ENCODE results near the gene PLA2R1.

Gene PLA2R1

DNA sequence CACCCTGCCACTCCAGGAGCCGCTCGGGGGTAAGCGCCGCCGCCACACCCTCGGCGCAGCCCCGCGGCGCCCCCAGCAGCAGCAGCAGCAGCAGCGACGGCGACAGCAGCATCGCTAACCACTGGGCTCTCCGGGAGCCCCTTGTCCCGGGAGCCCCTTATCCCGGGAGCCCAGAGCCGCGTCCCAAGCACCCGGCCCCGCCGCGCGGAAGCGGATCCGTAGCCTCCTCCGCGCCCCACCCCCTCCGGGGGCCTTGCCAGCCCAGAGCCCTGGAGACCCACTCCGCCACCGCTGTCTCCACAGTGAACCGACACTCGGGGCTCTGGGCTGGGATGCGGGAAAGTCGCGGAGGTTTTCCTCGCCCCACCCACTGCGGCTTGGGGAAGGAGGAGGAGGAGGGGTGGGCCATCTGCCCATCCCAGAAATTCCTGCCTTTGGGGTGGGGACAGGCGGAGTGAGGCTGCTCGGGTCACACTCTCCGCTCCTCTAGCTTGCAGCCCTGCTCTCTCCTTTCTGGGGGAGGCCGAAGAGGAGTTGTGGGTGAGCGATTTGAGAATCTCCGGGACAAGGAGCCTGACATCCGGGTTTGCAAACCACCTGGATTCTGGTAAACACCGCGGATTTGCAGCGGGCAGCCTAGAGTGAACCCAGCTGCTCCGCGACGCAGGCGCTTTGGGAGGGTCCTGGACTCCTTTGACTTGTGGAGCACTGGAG, at the start of gene PLA2R1:
Gene PLA2R1 (minus strand): TSS at position 324 of the 714 bp plus-strand sequence. CDS start 212 bp downstream, at position 112.
- no peak for DNase-seq (ENCODE audit: low read depth in 2 of 2, low spot score in 1 of 2)

DNA sequence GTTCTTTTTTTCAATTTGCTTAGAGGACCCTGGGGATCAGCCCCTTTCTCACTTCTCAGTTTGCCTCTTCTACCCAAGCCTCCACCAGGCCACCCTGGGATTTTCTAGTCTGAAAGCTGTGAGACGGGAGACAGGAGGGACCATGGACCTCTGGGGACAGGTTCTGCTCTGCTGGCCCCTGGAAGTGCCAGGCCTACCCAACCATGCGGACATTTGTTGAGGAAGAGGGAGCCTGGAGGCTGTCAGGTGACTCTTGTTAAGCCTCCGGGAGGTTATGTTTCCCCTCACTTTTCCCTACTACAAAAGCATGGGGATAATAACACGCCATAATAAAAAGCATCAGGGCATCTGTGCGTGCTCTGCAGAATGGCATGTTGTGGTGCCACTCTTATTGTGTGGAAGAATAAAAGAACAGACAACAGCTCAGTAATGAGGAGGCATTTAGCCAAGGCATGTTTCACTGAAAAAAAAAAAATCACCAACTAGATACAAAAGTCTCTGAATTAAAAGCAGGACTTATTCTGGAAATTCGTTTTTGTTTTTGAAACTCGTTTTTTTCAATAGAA, 48.3 kb upstream of the PLA2R1 start:
- no peak for DNase-seq (ENCODE audit: low read depth in 2 of 2, low spot score in 1 of 2)

- peak in 1 of 2 donors; percentile 1 for DNase-seq (ENCODE audit: low read depth in 2 of 2, low spot score in 1 of 2)
These were observed 47.7 kb upstream of the PLA2R1 start for GRCh38 chr2:160109939-160110673.

- no peak for DNase-seq (ENCODE audit: low read depth in 2 of 2, low spot score in 1 of 2)
These were observed 46.8 kb upstream of the PLA2R1 start for GRCh38 chr2:160109243-160109642.

GRCh38 chr2:160108646-160109045, 46.2 kb upstream of the PLA2R1 start:
- no peak for DNase-seq (ENCODE audit: low read depth in 2 of 2, low spot score in 1 of 2)

DNA sequence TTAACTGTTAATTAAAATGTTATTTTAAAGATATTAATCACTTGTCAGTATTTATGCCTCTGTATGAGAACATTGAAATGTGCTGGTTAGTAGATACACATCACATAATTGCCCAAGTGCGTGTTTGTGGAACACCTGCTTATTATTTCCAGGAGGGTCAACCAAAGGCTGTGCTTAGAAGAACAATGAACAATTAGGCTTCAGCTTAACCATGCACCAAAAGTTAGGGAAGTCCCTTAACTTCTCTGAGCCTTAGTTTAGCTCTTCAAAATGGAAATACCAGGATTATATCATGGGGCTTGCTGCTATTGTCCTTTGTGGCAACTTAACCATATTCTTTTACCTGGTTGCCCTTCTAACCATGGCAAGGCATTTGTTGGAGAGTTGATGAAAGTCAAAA, 43.0 kb upstream of the PLA2R1 start:
- DNase-seq (ENCODE audit: low read depth in 2 of 2, low spot score in 1 of 2): no peak

GRCh38 chr2:160104115-160104514, 41.7 kb upstream of the PLA2R1 start:
- no peak for DNase-seq (ENCODE audit: low read depth in 2 of 2, low spot score in 1 of 2)

- no peak for DNase-seq (ENCODE audit: low read depth in 2 of 2, low spot score in 1 of 2)
These were observed 34.9 kb upstream of the PLA2R1 start for GRCh38 chr2:160097326-160097725.

DNA sequence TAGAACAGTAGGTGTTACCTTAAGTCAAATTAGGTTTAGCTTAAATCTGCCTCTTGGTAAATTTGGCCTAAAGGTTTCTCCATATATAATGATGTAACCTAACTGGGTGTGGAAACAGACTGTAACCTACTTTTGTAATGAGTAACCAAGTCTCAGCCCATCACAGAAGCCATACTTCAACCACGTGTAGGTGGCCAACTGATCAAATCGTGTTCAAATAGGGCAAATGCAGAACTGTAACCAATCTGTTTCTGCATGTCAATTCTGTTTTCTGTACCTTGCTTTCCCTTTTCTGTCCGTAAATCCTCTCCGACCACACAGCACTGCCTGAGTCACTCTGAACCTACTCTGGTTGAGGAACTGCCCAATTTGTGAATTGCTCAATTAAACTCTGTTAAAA, 34.0 kb upstream of the PLA2R1 start:
- no peak for DNase-seq (ENCODE audit: low read depth in 2 of 2, low spot score in 1 of 2)

DNA sequence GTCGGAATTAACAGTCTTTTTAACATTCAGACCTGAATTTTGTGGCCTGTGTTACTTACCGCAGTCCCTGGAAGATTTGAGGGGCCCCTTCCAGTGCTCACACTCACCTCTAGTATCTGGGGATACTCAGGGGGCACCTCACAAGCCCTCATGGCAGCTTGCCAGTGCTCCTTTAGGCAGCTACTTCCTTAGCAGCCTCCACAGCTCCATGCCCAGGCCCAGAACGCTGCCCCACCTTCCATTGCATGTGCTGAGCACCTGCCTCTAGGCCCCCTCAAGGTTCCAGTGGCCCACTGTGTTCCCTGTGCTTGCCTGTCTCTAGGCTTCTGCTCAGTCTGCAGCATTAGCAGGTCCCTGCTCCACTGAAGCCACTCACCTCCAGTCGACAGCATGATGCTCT, 30.0 kb upstream of the PLA2R1 start:
- DNase-seq (ENCODE audit: low read depth in 2 of 2, low spot score in 1 of 2): no peak

DNA sequence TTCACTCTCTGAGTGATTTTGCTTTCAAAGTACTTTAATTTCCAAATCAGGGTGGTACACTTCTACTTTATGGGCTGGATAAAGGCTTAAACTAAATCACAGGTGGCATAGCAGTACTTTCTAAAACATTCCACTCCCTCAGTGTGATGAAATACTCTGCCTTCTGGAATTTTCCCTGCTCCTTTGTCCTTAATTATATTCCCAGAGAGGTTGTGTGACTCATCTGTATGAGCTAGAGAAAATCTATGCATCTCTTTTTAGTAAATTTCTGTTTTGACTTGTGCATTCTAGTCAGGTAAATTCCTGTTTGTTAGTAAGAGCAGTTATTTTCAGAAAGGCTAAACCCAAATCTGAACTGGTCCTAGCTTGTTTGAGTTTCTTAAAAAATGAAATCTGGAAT, 29.0 kb upstream of the PLA2R1 start:
- no peak for DNase-seq (ENCODE audit: low read depth in 2 of 2, low spot score in 1 of 2)

DNA sequence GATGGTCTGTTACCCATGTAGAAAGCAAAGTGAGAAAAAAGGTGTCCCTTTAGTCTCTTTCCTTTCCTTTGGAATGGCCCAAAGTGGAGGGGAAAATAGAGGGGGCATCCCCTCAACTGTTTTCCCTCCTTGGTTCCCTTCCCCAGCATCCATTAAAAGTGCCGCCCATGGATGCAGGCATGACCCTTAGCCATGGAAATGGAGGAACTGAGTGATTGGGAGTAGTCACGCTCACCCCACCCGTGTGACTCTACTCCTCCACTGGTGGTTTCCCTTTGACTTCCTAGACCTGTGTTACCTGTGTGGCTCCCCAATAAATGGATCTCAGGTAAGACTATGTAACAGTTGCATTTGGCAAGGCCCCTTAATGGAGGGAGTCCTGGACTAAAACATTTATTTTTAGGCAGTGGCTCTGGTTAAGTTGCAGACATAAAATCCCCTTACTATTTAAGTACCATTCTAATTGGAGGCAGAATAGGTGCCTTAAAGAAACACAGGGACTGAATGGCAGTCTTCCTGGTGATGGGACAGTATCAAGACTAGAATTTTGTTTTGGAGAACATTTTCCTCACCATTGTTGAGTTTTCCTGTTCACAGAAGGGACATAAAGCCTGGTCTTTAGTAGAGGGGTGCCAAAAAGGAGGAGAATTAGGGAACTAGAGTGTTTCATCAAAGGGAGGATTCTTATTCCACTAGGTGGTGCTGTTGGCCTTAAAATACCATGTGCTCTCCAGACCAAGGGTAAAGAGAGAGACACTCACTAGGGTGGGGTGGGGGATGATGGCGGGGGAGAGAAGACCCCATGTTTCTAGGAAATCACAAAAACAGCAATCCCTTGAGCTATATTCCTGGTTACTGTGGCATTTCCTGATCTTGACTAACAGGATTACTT, 25.7 kb upstream of the PLA2R1 start:
- DNase-seq (ENCODE audit: low read depth in 2 of 2, low spot score in 1 of 2): no peak

- no peak for DNase-seq (ENCODE audit: low read depth in 2 of 2, low spot score in 1 of 2)
These were observed 23.2 kb upstream of the PLA2R1 start for GRCh38 chr2:160085662-160086061.

GRCh38 chr2:160077912-160078810, 15.7 kb upstream of the PLA2R1 start:
- DNase-seq (ENCODE audit: low read depth in 2 of 2, low spot score in 1 of 2): no peak

DNA sequence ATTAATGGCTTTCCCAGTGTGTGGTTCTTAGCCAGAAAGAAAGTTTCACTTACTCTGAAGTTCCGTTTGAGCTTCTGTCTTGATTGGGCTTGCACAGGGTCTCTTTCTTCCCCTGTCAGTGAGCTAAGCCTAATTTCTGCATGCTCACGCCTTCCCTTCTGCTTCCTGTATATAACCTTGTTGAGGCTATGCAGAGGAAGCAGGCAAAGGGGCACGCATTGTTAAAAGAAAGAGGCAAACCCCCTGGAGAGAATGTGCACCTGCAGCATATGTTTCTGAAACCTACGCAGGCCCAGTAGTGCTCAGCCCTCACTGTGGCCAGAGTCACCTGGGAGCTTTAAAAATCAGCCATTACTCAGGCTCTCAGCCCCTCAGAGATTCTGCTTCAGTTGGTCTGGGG, 14.5 kb upstream of the PLA2R1 start:
- no peak for DNase-seq (ENCODE audit: low read depth in 2 of 2, low spot score in 1 of 2)

DNA sequence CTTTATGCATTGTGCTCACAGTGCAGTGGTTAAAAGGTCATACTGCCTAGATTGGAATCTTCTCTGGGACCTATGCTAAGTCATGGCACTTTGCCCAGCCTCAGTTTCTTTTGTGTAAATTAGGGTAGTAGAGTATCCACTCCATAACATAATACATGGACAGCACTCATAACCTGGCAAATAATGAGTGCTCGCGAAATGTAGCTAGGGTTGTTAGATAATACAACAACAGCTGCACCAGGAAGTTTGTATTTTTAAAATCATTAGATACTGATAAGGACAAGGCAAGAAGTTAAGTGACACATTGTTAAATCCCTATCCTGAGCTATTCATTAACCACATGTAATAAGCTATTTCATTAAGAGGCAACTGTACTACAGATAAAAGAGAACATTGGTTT, 13.8 kb upstream of the PLA2R1 start:
- no peak for DNase-seq (ENCODE audit: low read depth in 2 of 2, low spot score in 1 of 2)

DNA sequence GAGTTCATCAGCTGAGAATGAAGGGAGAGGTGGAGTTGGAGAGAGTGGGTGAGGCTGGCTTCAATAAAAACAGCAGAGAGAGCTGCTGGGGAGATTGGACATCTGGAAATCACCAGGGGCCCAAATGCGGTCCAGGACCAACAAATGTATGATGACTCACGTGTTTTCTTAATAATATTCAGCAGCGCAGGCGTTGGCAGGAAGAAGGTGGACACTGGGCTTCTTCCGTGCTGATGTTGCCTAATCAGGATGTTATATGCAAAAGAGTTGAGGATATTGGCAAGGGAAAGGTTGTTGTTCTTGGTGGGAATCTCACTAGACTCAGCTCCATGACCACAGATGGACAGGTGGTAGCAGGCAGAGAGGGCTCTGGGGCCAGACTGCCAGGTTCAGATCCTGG, 12.8 kb upstream of the PLA2R1 start:
- no peak for DNase-seq (ENCODE audit: low read depth in 2 of 2, low spot score in 1 of 2)

GRCh38 chr2:160073284-160073888, 11.0 kb upstream of the PLA2R1 start:
- DNase-seq (ENCODE audit: low read depth in 2 of 2, low spot score in 1 of 2): no peak

DNA sequence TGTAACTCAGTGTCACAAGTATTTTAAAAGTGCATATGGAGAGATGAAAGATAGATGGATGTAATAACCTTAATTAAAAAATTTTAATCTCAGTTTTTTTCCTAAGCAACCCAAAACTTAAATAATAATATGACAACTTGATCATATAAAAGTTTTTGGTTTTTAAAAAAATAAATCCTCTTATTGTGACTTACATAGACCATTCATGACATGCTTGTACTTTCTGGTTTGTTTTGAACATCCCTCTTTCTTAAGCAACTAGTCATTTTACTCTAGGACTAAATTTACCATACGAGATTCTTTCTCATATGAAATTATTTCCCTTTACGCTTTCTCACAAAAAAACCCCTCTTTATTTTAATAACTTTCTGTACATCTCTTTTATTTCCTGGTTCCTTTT, 6.5 kb upstream of the PLA2R1 start:
- DNase-seq (ENCODE audit: low read depth in 2 of 2, low spot score in 1 of 2): no peak

DNA sequence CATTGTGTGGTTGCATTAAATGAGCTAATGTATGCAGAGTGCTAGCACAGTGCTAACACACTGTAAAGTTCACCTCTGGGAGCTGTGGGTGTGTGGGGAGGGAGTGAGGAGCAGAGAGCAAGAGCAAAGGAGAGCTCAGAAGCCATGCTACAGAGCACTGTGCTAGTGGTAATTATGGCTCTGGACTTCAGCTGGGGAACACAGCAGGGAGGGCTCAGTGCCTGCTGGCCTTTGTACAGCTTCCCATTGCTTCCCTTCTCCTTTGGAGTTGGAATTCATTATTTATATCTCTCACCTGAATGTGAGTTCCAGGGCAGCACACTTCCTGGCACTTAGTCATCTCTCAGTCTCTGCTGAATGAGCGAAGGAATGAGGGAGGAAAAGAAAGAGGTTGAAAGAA, 2.5 kb upstream of the PLA2R1 start:
- no peak for DNase-seq (ENCODE audit: low read depth in 2 of 2, low spot score in 1 of 2)

Data from stimulated activated CD8-positive, alpha-beta memory T cell treated with anti-CD3 and anti-CD28 coated beads, Interleukin-4, amount 100 ng/mL, for 4 hours (primary cell).